Measurements from ENCODE around the gene PTPRT.

GRCh38 chr20:42986143-42986773, 203.4 kb downstream of the PTPRT start:
- no peak for TF ChIP-seq CTCF (IDR thresholded peaks at IDR 0.05)
- TF ChIP-seq POLR2AphosphoS5 (IDR thresholded peaks at IDR 0.05; ENCODE audit: low read depth, low read length): no peak
- TF ChIP-seq REST (IDR thresholded peaks at IDR 0.05; ENCODE audit: insufficient read depth in 1 of 2, low read depth in 2 of 2, low read length in 1 of 2): no peak
- TF ChIP-seq SIN3A (IDR thresholded peaks at IDR 0.05; ENCODE audit: borderline replicate concordance, insufficient read depth, low read depth, low read length): no peak
- TF ChIP-seq TCF7L2 (IDR thresholded peaks at IDR 0.05; ENCODE audit: low read depth, low read length): no peak

Measured in Panc1 (cell line).